Loucy (cell line): Measurements from ENCODE around the gene PIGU.
"Not testable (repeated sequence)": the region's sequence is repeated elsewhere in the genome, so short reads cannot be mapped to it uniquely, and the experiment has no call there.

Experiments used
- H2AFZ ChIP-seq: fragments of 200-600 bp; sonication (generic); 2 replicates; pipeline ENCODE4 v1.6.0; 2016; ENCODE audit warnings: antibody characterized with exemption, mild to moderate bottlenecking, low read length, moderate library complexity
- H3F3A ChIP-seq: fragments of 200-600 bp; 2 replicates; pipeline ENCODE4 v1.6.0; 2016; ENCODE audit warnings: antibody characterized with exemption, low read depth, mild to moderate bottlenecking
- H3K27me3 ChIP-seq: fragments of 200-600 bp; sonication (generic); 2 replicates; pipeline ENCODE4 v1.6.1; 2014; ENCODE audit warnings: low read length, mild to moderate bottlenecking; ENCODE audit not compliant: insufficient read depth, poor library complexity, severe bottlenecking
- H3K36me3 ChIP-seq: fragments of 200-600 bp; sonication (generic); 2 replicates; pipeline ENCODE4 v1.6.1; 2016; ENCODE audit warnings: low read length; ENCODE audit not compliant: insufficient read depth
- H3K4me1 ChIP-seq: fragments of 200-600 bp; sonication (generic); 2 replicates; pipeline ENCODE4 v1.5.1; 2014; ENCODE audit warnings: low read length, mild to moderate bottlenecking; ENCODE audit not compliant: insufficient read depth, poor library complexity, severe bottlenecking
- H3K4me2 ChIP-seq: fragments of 200-600 bp; sonication (generic); 2 replicates; pipeline ENCODE4 v1.6.0; 2014; ENCODE audit warnings: antibody characterized with exemption, low read length, low read depth, mild to moderate bottlenecking; ENCODE audit not compliant: poor library complexity, severe bottlenecking
- H3K4me3 ChIP-seq: fragments of 200-600 bp; sonication (generic); 2 replicates; pipeline ENCODE4 v1.5.1; 2014; ENCODE audit warnings: low read length, mild to moderate bottlenecking, mixed read lengths; ENCODE audit not compliant: poor library complexity, severe bottlenecking
- H3K79me2 ChIP-seq: fragments of 200-600 bp; sonication (generic); 2 replicates; pipeline ENCODE4 v1.6.1; 2014; ENCODE audit warnings: low read length; ENCODE audit not compliant: insufficient read depth
- H3K9ac ChIP-seq: fragments of 200-600 bp; sonication (generic); 2 replicates; pipeline ENCODE4 v1.6.0; 2014; ENCODE audit warnings: mild to moderate bottlenecking, low read depth, low read length, moderate library complexity; ENCODE audit not compliant: poor library complexity, severe bottlenecking
- H3K9me2 ChIP-seq: fragments of 200-600 bp; sonication (generic); replicated peaks from 2 replicates; pipeline ENCODE4 v1.6.1; 2016; ENCODE audit warnings: low read depth, low read length, mixed read lengths
- H3K9me3 ChIP-seq: fragments of 200-600 bp; sonication (generic); 2 replicates; pipeline ENCODE4 v1.6.1; 2014; ENCODE audit warnings: mild to moderate bottlenecking, antibody characterized with exemption, low read length, low read depth; ENCODE audit not compliant: insufficient read depth
- H4K20me1 ChIP-seq: fragments of 200-600 bp; sonication (generic); 2 replicates; pipeline ENCODE4 v1.6.0; 2014; ENCODE audit warnings: antibody characterized with exemption, low read length, mild to moderate bottlenecking; ENCODE audit not compliant: insufficient read depth, poor library complexity, severe bottlenecking
- EZH2phosphoT487 ChIP-seq: fragments of 200-600 bp; IDR thresholded peaks from 2 replicates; pipeline ENCODE4 v1.6.1; 2018; ENCODE audit warnings: antibody characterized with exemption, mild to moderate bottlenecking, moderate library complexity, borderline replicate concordance
- TF ChIP-seq, protein P1 (sequence below): fragments of 200-600 bp; sonication (generic); conservative IDR thresholded peaks from 2 replicates; pipeline ENCODE4 v1.5.1; 2014; ENCODE audit warnings: mild to moderate bottlenecking, antibody characterized with exemption, low read length

The PIGU gene

DNA sequence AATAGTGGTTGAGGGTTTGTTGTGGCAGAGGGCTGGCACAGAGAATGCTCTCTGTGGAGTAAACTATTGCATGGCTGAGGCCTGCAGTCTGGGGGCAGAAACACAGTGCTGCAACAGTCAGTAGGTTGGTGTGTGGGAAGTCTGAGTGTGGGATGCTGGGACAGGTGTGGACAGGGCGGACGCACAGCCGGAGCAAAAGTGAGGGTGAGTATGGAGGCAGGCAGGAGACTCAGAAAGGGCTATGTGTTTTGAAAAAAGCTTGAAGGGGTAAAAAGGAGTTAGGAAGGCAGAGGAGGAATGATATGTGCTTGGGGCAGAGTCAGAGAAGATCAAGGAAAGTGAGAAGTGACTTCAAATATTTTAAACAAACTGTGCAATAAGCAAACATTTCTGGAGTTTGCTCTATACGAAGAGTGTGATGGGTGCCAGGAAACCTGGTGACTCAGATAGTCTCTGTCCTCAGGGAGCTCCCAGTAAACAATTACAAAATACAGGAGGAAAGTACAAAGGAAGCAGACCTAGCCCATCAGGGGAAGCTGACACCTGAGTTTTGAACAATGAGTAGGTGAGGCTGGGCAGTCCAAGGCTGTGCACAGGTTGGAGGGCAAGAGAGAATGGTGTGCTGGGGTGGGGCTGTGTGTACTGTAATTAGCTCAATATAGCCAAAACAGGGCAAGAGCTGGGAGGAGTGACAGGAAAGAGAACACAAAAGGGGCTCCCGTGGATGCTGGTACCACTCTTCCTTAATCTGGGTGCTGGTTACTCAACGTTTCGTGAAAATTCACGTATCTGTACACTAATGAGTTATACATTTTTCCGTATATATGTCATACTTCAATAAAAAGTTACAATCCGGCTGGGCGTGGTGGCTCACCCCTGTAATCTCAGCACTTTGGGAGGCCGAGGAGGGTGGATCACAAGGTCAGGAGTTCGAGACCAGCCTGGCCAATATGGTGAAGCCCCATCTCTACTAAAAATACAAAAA lies 55.2 kb downstream of the PIGU start:
- Histone ChIP-seq H3K9ac (no peak overlapping the region), H3K4me3 (no peak overlapping the region), H3K4me2 (no peak overlapping the region), H3F3A (no peaks in the 10 kb centered on the region), H3K9me3 (no peaks in the 10 kb centered on the region), H3K79me2 (no peaks in the 10 kb centered on the region), H3K9me2 (no peaks in the 10 kb centered on the region), H3K27me3 (no peaks in the 10 kb centered on the region), H3K36me3 (peaks cover 15% of the 10 kb centered on the region), H3K4me1 (no peaks in the 10 kb centered on the region), H4K20me1 (no peaks in the 10 kb centered on the region), H2AFZ (no peak overlapping the region)
- TF ChIP-seq, protein P1, sequence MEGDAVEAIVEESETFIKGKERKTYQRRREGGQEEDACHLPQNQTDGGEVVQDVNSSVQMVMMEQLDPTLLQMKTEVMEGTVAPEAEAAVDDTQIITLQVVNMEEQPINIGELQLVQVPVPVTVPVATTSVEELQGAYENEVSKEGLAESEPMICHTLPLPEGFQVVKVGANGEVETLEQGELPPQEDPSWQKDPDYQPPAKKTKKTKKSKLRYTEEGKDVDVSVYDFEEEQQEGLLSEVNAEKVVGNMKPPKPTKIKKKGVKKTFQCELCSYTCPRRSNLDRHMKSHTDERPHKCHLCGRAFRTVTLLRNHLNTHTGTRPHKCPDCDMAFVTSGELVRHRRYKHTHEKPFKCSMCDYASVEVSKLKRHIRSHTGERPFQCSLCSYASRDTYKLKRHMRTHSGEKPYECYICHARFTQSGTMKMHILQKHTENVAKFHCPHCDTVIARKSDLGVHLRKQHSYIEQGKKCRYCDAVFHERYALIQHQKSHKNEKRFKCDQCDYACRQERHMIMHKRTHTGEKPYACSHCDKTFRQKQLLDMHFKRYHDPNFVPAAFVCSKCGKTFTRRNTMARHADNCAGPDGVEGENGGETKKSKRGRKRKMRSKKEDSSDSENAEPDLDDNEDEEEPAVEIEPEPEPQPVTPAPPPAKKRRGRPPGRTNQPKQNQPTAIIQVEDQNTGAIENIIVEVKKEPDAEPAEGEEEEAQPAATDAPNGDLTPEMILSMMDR: no peak

DNA sequence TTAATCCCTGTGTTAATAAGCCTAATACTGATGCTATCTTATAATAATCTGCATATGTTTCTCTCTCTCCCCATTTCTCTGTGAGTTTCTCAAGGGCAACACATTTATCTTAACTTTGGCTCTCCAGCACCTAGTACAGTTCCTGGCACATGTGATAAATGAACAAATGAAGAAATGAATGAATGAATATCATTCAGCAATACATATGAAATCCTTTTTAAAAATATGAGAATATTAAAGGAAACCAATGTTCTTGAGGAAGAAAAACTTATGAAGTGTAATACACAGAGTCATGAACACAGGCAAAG lies 55.9 kb downstream of the PIGU start:
- Histone ChIP-seq H3K36me3 (peaks cover 15% of the 10 kb centered on the region), H3K4me3 (no peak overlapping the region), H3K4me1 (no peaks in the 10 kb centered on the region), H3K79me2 (no peaks in the 10 kb centered on the region), H3K4me2 (no peak overlapping the region), H3K9me3 (no peaks in the 10 kb centered on the region), H4K20me1 (no peaks in the 10 kb centered on the region), H3F3A (no peaks in the 10 kb centered on the region), H2AFZ (no peak overlapping the region), H3K9me2 (no peaks in the 10 kb centered on the region), H3K27me3 (no peaks in the 10 kb centered on the region), H3K9ac (no peak overlapping the region)
- TF ChIP-seq EZH2phosphoT487: no peak
- TF ChIP-seq, protein P1: no peak

DNA sequence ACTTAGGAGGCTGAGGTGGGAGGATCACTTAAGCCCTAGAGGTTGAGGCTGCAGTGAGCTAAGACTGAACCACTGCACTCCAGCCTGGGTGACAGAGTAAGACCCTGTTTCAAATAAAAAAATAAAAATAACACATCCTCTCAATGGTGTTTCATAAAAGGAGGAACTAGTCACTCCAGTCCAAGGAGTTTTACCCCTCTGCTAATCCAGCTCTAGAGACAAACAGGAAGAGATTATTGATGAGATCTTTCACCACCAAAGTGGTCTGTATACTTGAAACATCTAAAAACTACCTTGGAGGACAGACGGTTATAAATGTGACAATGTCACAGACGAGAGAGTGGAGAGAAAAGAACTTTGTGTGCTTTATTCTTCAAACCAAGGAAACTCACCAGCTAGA lies 58.2 kb downstream of the PIGU start:
- no peak overlapping the region for H3K9ac ChIP-seq
- no peaks in the 10 kb centered on the region for H4K20me1 ChIP-seq
- no peak overlapping the region for H3K4me3 ChIP-seq
- H3K27me3 ChIP-seq: no peaks in the 10 kb centered on the region
- TF ChIP-seq, protein P1: no peak
- no peak for TF ChIP-seq EZH2phosphoT487
- no peaks in the 10 kb centered on the region for H3K4me1 ChIP-seq
- H2AFZ ChIP-seq: no peak overlapping the region
- H3K79me2 ChIP-seq: no peaks in the 10 kb centered on the region
- peaks cover 24% of the 10 kb centered on the region for H3K36me3 ChIP-seq
- no peaks in the 10 kb centered on the region for H3K9me2 ChIP-seq
- H3K9me3 ChIP-seq: no peaks in the 10 kb centered on the region
- H3K4me2 ChIP-seq: no peak overlapping the region
- H3F3A ChIP-seq: no peaks in the 10 kb centered on the region

DNA sequence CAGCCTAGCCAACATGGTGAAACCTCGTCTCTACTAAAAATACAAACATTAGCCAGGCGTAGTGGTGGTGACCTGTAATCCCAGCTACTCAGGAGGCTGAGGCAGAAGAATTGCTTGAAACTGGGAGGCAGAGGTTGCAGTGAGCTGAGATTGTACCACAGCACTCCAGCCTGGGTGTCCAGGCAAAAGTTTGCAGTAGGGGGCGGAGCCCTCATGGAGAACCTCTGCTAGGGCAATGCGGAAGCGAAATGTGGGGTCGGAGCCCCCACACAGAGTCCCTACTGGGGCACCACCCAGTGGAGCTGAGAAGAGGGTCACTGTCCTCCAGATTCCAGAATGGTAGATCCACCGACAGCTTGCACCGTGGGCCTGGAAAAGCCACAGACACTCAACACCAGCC lies 60.0 kb downstream of the PIGU start:
- H3K79me2 ChIP-seq, H2AFZ ChIP-seq, H3K27me3 ChIP-seq, H3K4me3 ChIP-seq, H3K9me2 ChIP-seq, H3K9ac ChIP-seq, H3F3A ChIP-seq, H3K4me1 ChIP-seq, H3K4me2 ChIP-seq, H3K9me3 ChIP-seq, H4K20me1 ChIP-seq: not testable (repeated sequence)
- H3K36me3 ChIP-seq: peaks cover 31% of the 10 kb centered on the region
